Inflammatory macrophage treated with lipopolysaccharide for 1 hour (primary cell): ENCODE results near the gene MYB.

Experiments
- DNase-seq, 2 donors: peaks; one replicate each; pipeline ENCODE4 v3.0.0-alpha.2; 2020 to 2022

Gene MYB

DNA sequence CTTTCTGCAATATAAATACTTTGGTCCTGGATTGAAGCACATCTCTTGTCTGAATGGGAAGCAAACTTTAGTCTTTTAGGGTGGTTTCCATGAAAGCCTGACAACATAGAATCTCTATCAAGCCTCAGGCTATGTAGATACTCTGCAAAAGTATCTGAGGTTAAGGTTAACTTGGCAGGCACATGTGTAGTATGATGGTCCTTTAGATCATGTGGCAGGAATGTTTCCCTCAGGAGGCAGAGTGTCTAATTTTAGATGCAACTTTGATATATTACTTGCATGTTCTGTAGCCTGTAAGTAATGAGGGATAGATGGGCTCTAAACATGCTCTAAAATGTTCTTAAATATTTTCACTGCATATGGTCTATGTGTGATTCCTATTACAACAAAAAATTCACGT lies 8.2 kb downstream of the MYB start:
- no peak for DNase-seq

DNA sequence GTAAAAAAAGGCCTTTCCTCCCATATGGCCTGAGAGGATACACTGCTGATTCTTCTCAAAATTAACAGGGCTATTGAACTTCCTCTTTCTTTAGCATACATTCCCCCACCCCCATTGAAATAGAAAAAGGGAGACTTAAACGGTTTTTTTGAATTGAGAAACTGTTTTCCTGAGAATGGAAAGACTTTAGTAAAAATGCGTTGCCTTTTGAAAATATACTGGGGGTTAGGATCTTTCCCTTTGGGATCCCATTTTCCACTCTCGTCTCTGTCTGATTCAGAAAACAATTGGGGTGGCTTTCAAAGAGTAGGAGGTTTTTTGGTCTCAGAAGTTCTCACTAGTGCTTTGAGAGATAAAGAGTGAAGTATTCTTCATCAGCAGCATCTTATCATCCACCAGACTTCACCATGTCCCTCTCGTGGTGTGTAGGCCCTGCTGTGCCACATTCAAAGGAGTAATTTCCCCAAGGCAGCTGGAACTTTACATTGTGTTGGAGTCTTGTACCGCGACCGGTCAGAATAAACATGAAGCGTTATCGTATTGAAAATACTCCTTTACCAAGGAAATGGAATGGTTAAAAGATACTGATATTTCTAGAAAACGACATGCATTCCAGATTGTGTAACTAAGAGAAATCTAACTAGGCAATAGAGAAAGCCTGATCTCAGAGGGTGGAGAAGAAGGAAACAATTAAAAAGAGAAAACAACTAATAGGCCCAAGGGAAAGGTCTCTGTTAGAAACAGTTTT lies 10.6 kb downstream of the MYB start:
- peak; percentile 57 to 64 for DNase-seq

DNA sequence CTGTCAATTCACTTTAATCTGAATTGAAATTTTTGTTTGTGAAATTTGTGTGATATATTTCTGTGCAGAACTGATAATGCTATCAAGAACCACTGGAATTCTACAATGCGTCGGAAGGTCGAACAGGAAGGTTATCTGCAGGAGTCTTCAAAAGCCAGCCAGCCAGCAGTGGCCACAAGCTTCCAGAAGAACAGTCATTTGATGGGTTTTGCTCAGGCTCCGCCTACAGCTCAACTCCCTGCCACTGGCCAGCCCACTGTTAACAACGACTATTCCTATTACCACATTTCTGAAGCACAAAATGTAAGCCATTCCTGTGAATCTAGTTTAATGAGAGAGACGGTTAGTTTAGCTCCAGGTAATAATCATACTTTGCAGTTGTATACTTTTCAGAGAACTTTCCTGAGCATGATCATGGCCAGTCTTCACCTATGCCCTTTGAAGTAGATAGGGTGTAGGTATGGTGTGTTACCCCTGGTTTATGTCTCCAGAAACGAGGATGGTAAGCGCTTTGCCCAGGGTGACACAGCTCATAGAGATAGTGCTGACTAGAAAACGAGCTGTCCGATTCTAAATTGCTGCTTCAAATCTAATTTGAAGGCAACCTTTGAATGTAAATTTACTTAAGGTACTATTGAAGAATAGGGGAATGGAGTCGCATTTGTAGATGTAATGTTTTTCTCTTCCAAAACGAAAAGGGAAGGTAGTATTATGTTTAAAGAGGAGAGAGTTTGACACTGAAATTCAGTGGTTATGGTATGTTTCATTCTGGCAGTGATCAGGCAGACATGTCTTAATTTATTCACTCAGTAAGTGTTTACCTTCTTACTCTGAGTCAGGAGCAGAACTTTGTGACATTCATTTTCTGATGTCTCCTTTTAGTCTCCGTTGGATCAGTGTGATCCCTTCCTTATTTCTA lies 11.4 kb downstream of the MYB start:
- DNase-seq = no peak

DNA sequence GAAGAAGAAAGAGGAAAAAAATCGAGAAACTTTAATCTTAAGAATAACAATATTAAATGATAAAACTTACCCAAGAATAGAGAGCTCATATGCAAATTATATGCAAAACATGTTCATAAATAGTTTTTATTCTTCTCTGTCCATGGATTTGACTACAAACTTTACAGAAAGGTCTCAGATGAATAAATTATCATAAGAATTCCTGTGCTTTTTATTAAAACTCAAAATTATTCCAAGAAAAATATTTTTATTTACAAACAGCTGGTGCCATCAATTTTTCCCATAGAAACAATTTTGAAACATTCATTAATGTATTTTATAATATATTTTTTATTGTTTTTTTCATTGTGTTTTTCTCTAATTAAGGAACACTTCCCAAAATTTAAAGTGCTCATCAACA lies 12.1 kb downstream of the MYB start:
- no peak for DNase-seq

DNA sequence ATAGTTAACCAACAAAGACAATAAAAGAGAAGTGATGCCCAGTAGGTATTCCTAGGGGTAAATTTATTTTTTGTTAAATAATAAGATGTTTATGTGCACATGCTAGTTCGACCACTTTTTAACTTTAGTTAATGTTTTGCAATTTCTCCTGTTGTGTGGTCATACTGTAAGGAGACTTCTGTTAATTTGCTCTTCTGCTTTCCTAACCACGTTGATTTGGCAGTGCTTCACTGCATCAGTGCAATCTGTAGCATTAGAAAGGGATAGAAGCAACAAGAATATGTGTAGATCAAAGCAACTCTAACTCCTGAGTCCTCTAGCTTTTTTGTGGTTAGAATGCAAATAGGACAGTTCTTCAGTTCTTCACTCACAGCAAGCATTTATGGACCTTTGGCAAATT lies 13.9 kb downstream of the MYB start:
- peak; percentile 49 to 61 for DNase-seq

DNA sequence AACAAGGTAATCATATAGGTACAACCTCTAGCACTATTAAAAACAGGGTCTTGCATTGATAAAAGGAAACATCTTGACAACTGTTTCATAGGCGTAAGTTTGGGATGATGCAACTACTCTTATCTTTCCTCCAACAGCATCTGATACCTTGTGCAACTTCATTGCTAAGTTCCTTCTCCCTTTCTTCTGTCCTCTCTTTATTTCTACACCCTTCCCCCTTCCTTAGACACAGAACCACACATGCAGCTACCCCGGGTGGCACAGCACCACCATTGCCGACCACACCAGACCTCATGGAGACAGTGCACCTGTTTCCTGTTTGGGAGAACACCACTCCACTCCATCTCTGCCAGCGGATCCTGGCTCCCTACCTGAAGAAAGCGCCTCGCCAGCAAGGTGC lies 14.4 kb downstream of the MYB start:
- DNase-seq = no peak

DNA sequence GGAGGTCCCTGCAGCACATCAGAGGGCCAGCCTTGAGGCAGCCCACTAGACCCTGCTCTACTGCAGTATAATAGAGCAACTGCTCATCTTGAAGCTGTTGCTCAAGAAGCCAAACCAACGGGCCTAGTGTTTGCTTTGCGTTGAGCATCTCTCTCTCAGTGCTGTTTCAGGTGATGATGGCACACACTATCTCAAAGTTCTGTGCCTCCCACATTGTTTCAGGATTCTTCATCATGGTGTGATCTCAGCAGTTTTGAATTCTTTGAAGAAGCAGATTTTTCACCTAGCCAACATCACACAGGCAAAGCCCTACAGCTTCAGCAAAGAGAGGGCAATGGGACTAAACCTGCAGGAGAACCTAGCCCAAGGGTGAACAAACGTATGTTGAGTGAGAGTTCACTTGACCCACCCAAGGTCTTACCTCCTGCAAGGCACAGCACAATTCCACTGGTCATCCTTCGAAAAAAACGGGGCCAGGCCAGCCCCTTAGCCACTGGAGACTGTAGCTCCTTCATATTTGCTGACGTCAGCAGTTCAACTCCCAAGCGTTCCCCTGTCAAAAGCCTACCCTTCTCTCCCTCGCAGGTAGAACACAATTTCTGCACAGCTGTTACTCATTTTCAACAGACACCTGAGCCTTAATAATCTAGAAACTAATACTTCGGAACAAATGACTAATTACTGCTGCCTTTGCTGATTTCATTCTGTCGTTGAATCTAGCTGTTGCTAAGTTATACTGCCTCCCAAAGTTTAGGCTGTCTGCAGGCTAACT lies 15.8 kb downstream of the MYB start:
- DNase-seq = no peak

DNA sequence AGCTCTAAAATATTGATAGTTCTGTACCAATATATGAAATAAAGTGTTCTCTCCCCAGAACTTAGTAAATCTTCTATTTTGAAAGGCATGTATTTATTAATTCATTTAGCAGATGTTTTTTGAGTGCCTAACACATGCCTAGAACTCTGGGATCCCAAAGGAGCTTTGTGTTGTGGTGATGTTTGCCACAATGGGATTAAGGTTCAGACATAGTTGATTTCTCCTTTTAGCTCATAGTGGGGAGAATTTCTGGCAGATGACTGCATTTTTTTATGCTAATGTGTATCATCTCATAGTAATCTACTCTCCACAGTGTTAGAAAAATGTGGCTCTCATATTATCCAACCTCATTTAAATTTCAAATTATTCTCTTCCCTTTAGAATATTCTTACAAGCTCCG lies 21.7 kb downstream of the MYB start:
- no peak for DNase-seq

DNA sequence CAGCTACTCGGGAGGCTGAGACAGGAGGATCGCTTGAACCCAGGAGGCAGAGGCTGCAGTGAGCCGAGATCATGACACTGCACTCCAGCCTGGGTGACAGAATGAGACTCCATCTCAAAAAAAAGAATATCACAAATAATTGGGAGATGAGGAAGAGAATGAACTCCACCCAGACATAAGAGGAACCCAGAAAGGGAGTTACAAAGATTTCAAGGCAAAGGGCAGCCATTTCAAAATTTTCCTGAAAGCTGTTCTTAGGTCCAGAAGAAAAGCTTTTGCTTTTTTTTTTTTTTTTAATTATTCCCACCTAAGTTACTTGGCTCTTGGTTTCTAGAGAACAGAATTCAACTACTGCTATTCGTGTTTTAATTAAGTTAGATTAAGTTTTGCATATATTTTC lies 23.8 kb downstream of the MYB start:
- peak in 1 of 2 donors; percentile 35 for DNase-seq

DNA sequence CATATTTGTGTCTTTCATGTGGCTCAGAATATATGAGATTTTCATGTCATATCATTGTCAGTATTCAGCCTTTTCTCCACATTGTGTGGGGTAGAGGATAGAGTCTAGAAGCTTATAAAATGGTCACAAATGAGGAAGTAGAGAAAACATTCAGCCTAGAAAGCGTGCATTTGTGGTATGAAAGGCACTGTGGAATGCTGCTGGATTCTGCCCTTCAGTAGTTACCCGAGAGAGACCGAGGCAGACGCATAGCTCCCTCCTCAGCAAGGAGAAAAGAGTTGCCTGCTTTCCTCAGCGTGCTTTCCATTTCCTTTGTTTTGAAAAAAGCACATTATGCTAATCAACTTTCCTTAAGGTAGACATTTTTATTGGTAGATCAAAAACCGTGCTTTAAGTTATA lies 28.7 kb downstream of the MYB start:
- DNase-seq = peak; percentile 51 to 65

DNA sequence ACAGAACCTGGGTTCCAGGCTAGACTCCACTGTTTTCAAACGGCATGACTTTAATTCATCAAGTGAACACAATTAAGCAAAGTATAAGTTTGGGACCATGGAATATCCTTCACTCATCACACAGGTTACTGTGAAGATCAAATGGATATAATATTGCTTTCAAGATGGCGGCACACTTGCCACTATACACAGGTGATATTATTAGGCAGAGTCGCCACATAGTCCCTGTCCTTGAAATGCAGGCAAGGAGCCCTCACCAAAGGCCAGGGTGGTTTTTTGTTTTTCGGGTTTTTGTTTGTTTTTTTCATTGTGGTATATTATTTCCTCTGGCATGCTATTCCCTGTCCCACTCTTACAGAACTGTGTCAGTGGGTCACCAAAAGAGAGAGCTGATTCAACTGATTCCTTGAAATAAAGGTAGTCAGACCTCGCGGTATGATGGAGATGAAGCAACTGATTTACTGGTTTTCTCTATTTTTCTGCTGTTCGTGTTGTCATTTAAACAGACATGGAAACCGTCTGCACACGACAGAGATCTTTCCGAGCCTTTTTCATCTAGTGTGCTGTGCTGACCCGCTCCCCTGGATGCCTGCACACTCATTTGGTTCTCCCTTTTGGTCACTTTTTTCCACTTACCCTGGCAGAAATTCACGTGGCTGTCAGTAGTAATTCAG lies 29.7 kb downstream of the MYB start:
- no peak for DNase-seq

DNA sequence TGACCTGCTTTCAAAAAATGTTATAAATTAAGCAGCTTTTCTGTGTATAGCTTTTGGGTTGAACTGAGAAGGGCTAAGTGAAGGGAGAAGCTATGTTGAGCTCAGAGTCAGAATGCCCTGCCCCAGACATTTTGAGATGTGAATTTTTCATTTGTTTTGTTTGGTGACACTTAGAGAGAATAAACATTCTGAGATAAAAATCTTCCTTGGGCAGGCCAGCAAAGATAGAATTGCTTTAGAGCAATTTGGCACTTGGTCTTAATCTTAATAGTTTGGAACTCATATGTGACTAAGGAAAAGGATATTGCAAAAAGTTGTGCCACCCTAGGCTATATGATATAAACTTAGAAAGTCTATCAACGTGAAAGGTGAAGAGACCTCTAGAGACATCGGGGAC lies 30.2 kb downstream of the MYB start:
- no peak for DNase-seq

DNA sequence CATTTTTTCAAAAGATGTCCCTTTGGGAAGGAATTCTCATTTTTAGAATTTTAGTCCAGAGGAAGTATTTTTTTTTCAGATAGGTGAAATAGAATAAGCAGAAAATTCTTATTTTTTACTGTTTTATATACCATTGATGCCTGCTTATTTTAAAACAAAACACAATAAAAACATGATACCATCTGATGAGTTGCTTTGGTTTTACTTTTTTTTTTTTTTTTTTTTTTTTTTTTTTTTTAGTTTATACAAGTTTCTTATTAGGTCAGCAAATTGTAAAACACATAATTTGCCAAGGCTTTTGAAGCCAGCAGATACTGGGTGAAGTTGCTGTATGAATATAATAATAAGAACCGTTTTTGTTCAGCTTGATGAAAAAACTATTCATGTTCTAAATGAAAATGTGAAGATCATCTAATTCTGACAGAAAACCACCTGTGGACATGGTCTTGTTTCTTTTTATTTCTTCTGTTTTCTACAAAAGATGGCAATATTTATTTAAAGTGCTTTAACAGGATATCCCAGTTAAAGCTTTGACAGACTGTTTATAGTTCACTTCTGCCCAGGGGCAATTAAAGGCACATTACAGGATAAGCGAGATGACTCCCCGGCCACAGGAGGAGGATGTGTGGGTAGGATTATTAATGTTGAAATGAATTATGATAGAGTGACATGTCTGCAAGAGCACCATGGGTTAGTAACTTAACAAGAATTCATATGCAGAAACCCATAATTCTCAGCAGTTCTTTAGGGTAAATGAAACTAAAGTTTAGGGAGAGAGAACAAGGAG lies 31.1 kb downstream of the MYB start:
- no peak for DNase-seq

DNA sequence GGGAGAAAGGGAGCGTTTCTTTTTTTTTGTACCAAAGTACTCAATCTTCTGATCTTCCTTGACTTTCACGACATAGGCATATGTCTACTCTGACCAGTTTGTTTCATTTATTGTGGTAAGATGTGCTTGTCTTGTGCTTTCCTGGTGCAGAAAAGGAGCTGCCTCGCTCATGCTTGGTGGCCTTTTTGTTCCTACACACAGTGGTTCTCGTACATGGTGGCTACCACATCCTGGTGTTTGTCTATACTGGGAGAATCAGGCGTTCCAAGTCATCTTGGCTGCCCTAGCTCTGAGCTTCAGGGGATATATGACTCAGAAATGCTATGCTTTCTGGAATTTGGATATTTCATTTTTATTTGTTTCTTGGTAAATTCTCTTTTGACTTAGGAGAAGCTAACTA lies 31.8 kb downstream of the MYB start:
- no peak for DNase-seq

DNA sequence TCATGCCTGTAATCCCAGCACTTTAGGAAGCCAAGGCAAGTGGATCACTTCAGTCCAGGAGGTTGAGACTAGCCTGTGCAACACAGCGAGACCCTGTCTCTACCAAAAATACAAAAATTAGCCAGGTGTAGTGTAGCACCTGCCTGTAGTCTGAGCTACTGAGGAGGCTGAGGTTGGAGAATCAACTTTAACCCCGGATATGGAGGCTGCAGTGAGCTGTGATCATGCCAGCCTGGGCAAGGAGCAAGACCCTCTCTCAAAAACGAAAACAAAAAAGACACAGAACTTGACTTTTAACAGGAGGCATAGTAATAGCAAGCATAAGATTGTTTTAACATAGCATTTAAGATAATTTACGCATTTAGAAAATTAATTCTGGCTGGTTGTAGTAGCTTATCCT lies 32.5 kb downstream of the MYB start:
- no peak for DNase-seq

DNA sequence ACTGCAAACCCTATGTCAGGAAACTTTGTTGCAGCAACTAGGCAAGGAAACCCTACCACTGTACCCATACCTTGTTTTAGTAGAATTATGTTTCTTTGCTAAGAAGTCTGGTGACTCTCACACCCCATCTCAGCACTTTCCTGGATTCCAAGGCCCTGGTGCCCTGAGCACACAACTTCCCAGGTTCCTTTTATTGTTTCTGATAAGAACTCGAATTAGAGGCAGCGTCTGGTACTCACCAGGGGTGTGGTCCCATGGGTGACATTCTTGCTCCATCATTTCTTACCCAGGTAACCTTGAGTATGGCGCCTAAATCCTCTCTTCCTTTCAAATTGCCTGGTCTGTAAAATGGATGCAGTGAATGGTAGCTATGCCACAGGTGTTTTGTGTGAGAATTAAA lies 34.1 kb downstream of the MYB start:
- DNase-seq = no peak

DNA sequence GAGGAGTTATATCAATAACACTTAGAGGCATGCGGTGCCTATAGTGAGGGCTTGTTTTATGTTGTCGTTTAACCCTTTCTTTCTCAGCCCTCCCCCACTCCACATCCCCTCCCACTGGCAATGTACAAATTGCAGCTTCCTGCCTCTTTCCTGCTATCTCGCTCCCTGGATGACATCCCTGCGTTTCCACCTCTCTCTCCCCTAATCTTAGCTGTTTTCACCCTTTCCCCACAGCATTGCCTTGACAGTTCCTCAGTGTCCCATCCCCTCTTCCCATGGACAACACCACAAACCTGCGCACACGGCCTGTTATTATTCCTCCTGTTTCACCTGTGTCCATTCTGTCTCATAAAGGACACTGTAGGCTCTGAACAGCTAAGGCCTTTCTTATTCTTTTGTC lies 34.5 kb downstream of the MYB start:
- DNase-seq = no peak

DNA sequence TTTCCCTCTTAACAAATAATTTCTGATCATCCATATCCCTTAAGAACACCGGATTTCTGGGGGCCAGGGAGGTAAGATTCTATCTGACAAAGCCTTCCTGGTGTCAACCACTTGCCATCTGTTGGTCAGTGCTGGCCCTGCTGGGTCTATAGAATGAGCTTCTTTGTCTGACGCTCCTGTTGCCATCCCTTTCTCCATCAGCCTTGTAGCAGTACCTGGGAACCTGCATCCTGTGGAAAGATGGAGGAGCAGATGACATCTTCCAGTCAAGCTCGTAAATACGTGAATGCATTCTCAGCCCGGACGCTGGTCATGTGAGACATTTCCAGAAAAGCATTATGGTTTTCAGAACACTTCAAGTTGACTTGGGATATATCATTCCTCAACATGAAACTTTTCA lies 36.6 kb downstream of the MYB start:
- no peak for DNase-seq

DNA sequence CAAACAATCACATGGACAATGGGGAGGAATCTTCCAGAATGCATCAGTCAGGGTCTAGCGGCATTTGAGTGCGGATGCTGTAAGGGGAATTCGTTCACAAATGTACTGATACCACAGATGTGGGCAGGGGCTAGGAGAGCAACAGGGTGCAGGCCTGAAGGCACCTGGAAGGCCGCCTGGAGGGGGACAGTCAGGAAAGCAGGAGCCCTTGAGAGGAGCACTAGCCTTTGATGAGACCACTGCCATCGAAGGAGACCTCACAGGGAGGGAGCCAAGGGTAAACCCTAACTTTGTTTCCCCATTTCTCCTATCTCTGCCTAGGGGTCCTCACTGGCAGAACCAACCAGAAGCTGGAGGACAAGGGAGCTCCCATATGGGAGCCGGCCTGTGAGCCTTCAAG lies 38.2 kb downstream of the MYB start:
- DNase-seq = no peak

DNA sequence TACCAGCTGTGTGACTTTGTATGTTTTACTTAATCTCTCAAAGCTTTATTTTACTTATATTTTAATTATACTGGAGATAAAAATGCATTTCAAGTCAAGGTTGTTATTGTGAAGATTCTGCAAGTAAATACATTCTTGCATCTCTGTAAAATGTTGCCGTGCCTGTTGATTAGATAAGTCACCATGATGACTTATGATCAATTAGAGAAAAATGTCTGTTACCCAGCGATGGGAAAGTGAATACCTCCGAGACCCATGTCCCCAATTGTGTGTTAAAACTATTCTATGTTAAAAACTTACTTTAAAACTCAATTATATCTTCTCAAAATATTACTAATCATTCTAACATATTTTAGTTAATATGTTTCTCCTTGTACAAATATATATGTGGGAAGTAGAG lies 39.9 kb downstream of the MYB start:
- no peak for DNase-seq

DNA sequence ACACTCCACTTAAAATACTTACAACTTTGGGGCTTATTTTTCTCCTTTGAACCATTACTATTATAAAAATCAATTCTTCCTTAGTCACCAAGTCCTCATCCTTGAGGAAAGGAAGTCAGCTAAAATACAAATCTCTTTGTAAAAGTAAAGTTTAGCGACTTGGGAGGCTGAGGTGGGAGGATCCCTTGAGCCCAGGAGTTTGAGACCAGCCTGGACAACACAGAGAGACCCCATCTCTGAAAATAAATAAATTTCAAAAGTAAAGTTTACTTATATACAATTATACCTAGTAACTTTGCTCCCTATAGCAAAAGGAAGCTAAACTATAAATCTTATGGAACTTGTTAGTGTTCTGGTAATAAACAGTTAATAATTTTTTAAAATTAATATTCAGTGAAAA lies 40.4 kb downstream of the MYB start:
- no peak for DNase-seq

DNA sequence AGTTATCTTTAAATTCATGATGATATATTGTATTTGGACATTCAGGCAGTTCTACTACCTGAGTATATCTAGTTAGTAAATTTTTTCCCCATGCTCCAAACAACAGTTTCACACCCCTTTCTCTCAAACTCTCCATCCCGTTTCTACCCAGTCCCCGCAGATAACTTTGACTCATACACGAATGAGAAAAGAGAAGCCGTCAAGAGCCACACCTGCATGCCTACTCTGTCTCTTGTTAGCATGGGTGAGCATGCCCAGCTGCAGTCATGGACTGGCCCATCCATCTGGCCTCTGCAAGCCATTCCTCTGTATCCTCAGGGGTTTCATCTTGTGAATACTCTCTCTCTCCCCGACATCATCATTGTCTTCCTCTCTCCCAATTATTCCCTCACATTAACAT lies 41.5 kb downstream of the MYB start:
- DNase-seq = no peak
